ENCODE data around the gene MUC5B.

GRCh38 chr11:1179641-1180040 lies 43.2 kb upstream of the MUC5B start:
- TF ChIP-seq POLR2AphosphoS5 (IDR thresholded peaks at IDR 0.05; ENCODE audit: low read depth, low read length) (no peak), POLR2A (IDR thresholded peaks at IDR 0.05; ENCODE audit: low read depth, low read length) (no peak), TAF1 (IDR thresholded peaks at IDR 0.05; ENCODE audit: borderline replicate concordance, low read depth, low read length) (no peak)
